Measurements from ENCODE around the gene TRMO. TPM values are rescaled to one million over a fixed set of nuclear protein-coding genes. Genes with fewer than 3 reads are reported as not detected.
A peak's percentile ranks its signal among the peaks of the same experiment; 100 is the strongest.

The TRMO gene
- total and polyA plus RNA-seq, 9 of the 15 experiments (the other 6 are each of a cell fraction or from before 2014, with no cell fraction given): 5.6 to 22.4 (median 16.2) TPM

- Histone ChIP-seq H3K27ac (ENCODE audit: extremely low read depth, low read depth, low read length) (peak overlapping the region; percentile 96), H4K20me1 (replicated peaks; ENCODE audit: control insufficient read depth, insufficient read depth, low read length) (no peaks in the 10 kb centered on the region), H3K27me3 (ENCODE audit: control insufficient read depth in 2 of 2, insufficient read depth in 2 of 2, low read length in 2 of 2) (no peaks in the 10 kb centered on the region), H3K9ac (ENCODE audit: insufficient read depth in 1 of 2, low read depth in 2 of 2, low read length in 2 of 2) (peak overlapping the region in 1 of 2 experiments; percentile 91; a peak in 2 of 4 replicates), H2AFZ (ENCODE audit: low read depth, low read length) (peak overlapping the region; percentile 98), H3K9me1 (ENCODE audit: control insufficient read depth, insufficient read depth, low read length) (no peaks in the 10 kb centered on the region), H3K79me2 (ENCODE audit: control insufficient read depth, insufficient read depth, low read length) (peaks cover 58% of the 10 kb centered on the region), H3K4me2 (ENCODE audit: insufficient read depth, low read length) (peak overlapping the region; percentile 49), H3K36me3 (ENCODE audit: control insufficient read depth, insufficient read depth, low read length) (peaks cover 36% of the 10 kb centered on the region), H3K4me3 (no peak overlapping the region), H3K9me3 (replicated peaks; ENCODE audit: control insufficient read depth, insufficient read depth, low read depth, low read length) (0 out of 2 replicates have a peak, but pooled peaks cover 2% of the 10 kb centered on the region), H3K4me1 (replicated peaks in 1 of 2; ENCODE audit: control insufficient read depth in 2 of 2, insufficient read depth in 2 of 2, low read length in 2 of 2) (peaks cover 8 to 16% of the 10 kb centered on the region in 2 experiments)
- no peak for FAIRE-seq
- TF ChIP-seq SPI1 (IDR thresholded peaks at IDR 0.05; ENCODE audit: borderline replicate concordance, low read depth, low read length) (peak; percentile 92), PTRF (tag; IDR thresholded peaks at IDR 0.05) (no peak), CEBPB (tag; IDR thresholded peaks at IDR 0.05) (peak; percentile 42), ATF3 (IDR thresholded peaks at IDR 0.05) (peak; percentile 24; the same call in 1 of the 2 replicates), ATF3 (CRISPR knock-in tag; conservative IDR thresholded peaks at IDR 0.05) (no peak), CTBP1 (IDR thresholded peaks at IDR 0.05; ENCODE audit: borderline replicate concordance) (peak; percentile 60; the same call in 1 of the 2 replicates), CEBPG (CRISPR knock-in tag; IDR thresholded peaks at IDR 0.05) (peak; percentile 33; the same call in 1 of the 2 replicates), CEBPG (tag; conservative IDR thresholded peaks at IDR 0.05 in 1 of 2, IDR thresholded peaks at IDR 0.05 in 1 of 2) (no peak), POLR2B (IDR thresholded peaks at IDR 0.05; ENCODE audit: low read depth, partially characterized antibody) (no peak), TAF1 (IDR thresholded peaks at IDR 0.05; ENCODE audit: control insufficient read depth, extremely low read depth, insufficient read depth, low read length, severe bottlenecking) (no peak), TRIM28 (IDR thresholded peaks at IDR 0.05) (no peak), ETV6 (IDR thresholded peaks at IDR 0.05; ENCODE audit: borderline replicate concordance in 1 of 2, low read depth in 2 of 2, low read length in 1 of 2) (no peak), ETV6 (CRISPR knock-in tag; IDR thresholded peaks at IDR 0.05; ENCODE audit: borderline replicate concordance) (no peak)
- TF ChIP-seq, protein P1, sequence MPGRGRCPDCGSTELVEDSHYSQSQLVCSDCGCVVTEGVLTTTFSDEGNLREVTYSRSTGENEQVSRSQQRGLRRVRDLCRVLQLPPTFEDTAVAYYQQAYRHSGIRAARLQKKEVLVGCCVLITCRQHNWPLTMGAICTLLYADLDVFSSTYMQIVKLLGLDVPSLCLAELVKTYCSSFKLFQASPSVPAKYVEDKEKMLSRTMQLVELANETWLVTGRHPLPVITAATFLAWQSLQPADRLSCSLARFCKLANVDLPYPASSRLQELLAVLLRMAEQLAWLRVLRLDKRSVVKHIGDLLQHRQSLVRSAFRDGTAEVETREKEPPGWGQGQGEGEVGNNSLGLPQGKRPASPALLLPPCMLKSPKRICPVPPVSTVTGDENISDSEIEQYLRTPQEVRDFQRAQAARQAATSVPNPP (IDR thresholded peaks at IDR 0.05; ENCODE audit: borderline replicate concordance, insufficient read depth, insufficient read length): no peak
- in situ Hi-C loops (cut with MboI) (loop anchor here (5.0 to 25.0 kb wide), 3 partner anchors 63 to 863 kb away; partner anchors contain the start of genes ANKS6 and TBC1D2), intact Hi-C loops (cut with micrococcal nuclease) (loop anchor here (5.0 kb wide), 1 partner anchor 123 kb away; no protein-coding TSS in a partner anchor)
- ChIA-PET CTCF (ENCODE audit: low intra/inter-chr PET ratio) (interaction anchor here (0.5 to 2.9 kb wide), 12 partner anchors 19 to 867 kb away, joined by 3 to 36 read pairs (median 7); no protein-coding TSS in a partner anchor), POLR2A (interaction anchor here (0.9 to 5.8 kb wide), 4 partner anchors 17 to 122 kb away, joined by 3 to 33 read pairs (median 20); no protein-coding TSS in a partner anchor)
- no TSS peak for BruUV-seq (replicated peaks)
- no peak for DNase-seq (ENCODE audit: extremely low read depth in 1 of 4, low spot score in 3 of 4)
- ATAC-seq: no peak
- WGBS (ENCODE audit: insufficient coverage, low coverage, missing lambda C conversion rate): 30% methylated on average over 4 of the region's 4 CpGs
Observed at GRCh38 chr9:97924386-97924785, 2.1 kb upstream of the TRMO start.
